K562 (cell line): ENCODE data around the gene MYRIP. TPM values are rescaled to one million over a fixed set of nuclear protein-coding genes. Genes with fewer than 3 reads are reported as not detected.

ENCODE experiments used
- ATAC-seq: fragments of 200-7000 bp; cut with Tn5 transposase; 3 replicates; pipeline ENCODE4 v1.9.1; 2020; ENCODE audit warnings: moderate library complexity
- BruUV-seq: library from RNA; stranded (reverse); fragments of 400-500 nt; replicated peaks from 2 replicates; lab custom pipeline; 2021; lab: Mats Ljungman, UMichigan
- CTCF ChIA-PET: fragments of 300-600 bp; formaldehyde crosslinking; extraction: SDS; loops from one replicate; lab custom pipeline; 2021; ENCODE audit warnings: low intra/inter-chr PET ratio; lab: Yijun Ruan, JAX
- POLR2A ChIA-PET: fragments of 300-600, 350-650 bp; sonication (Branson Sonifier 250); formaldehyde crosslinking; extraction: SDS; loops from one replicate; lab custom pipeline; 2021; ENCODE audit warnings: antibody characterized with exemption, inconsistent platforms; lab: Yijun Ruan, JAX
- DNase-seq, 4 experiments: peaks; one replicate each; pipeline versions ENCODE4 v3.0.0 to v3.0.0-alpha.2; 2011 to 2018; ENCODE audit warnings: low spot score in 3 of 4, mixed read lengths in 3 of 4; ENCODE audit errors: extremely low read depth in 1 of 4
- FAIRE-seq: peaks from 2 replicates; lab custom pipeline; 2011; peaks lifted over from hg19 to GRCh38; lab: Jason Lieb, UNC
- H2AFZ ChIP-seq: 2 replicates; pipeline ENCODE4 v1.6.0; 2011; ENCODE audit warnings: low read depth, low read length, control low read depth, inconsistent platforms
- H3K27ac ChIP-seq: fragments of 200-600 bp; 3 replicates; pipeline ENCODE4 v1.8.0; 2011; ENCODE audit warnings: low read depth, mild to moderate bottlenecking, control low read depth, inconsistent platforms, low read length, moderate library complexity, mixed read lengths; ENCODE audit errors: extremely low read depth
- H3K27me3 ChIP-seq, 2 experiments: fragments of 300-600 bp in 1 of 2; 2 replicates in 1 of 2; 3 replicates in 1 of 2; pipeline versions ENCODE4 v1.6.0 to v1.8.0; 2011; ENCODE audit warnings: inconsistent platforms in 2 of 2, low read length in 2 of 2, mild to moderate bottlenecking in 1 of 2, mixed read lengths in 1 of 2, moderate library complexity in 1 of 2; ENCODE audit not compliant: control insufficient read depth in 2 of 2, insufficient read depth in 2 of 2
- H3K36me3 ChIP-seq: fragments of 300-600 bp; 3 replicates; pipeline ENCODE4 v1.8.0; 2011; ENCODE audit warnings: mild to moderate bottlenecking, low read length, inconsistent platforms; ENCODE audit not compliant: control insufficient read depth, insufficient read depth
- H3K4me1 ChIP-seq, 2 experiments: fragments of 200-600 bp in 1 of 2; replicated peaks in 1 of 2; 2 replicates in 1 of 2; 3 replicates in 1 of 2; pipeline versions ENCODE4 v1.5.1 to v1.8.0; 2011; ENCODE audit warnings: inconsistent platforms in 2 of 2, low read length in 2 of 2, mild to moderate bottlenecking in 1 of 2, mixed read lengths in 1 of 2, moderate library complexity in 1 of 2; ENCODE audit not compliant: control insufficient read depth in 2 of 2, insufficient read depth in 2 of 2
- H3K4me2 ChIP-seq: 2 replicates; pipeline ENCODE4 v1.6.1; 2011; ENCODE audit warnings: low read length, control low read depth, inconsistent platforms, mixed read lengths; ENCODE audit not compliant: insufficient read depth
- H3K4me3 ChIP-seq: fragments of 200-600 bp; sonication (generic), shearing (Covaris generic); 2 replicates; pipeline ENCODE4 v1.5.1; 2016; ENCODE audit warnings: control low read depth, inconsistent platforms
- H3K79me2 ChIP-seq: fragments of 200-600 bp; 3 replicates; pipeline ENCODE4 v1.8.0; 2011; ENCODE audit warnings: low read length, inconsistent platforms; ENCODE audit not compliant: control insufficient read depth, insufficient read depth
- H3K9ac ChIP-seq, 2 experiments: 2 replicates each; pipeline versions ENCODE4 v1.6.0 to v1.6.1; 2011; ENCODE audit warnings: low read depth in 2 of 2, low read length in 2 of 2, control low read depth in 1 of 2, inconsistent platforms in 1 of 2, mild to moderate bottlenecking in 1 of 2, mixed read lengths in 1 of 2; ENCODE audit not compliant: insufficient read depth in 1 of 2
- H3K9me1 ChIP-seq: one replicate; pipeline ENCODE4 v1.6.0; 2011; ENCODE audit warnings: inconsistent platforms, mild to moderate bottlenecking, low read length, moderate library complexity; ENCODE audit not compliant: control insufficient read depth, insufficient read depth
- H3K9me3 ChIP-seq: replicated peaks from 2 replicates; pipeline ENCODE4 v1.5.1; 2011; ENCODE audit warnings: low read depth, low read length, inconsistent platforms; ENCODE audit not compliant: control insufficient read depth, insufficient read depth
- H4K20me1 ChIP-seq: replicated peaks from 2 replicates; pipeline ENCODE4 v1.6.1; 2011; ENCODE audit warnings: low read length, inconsistent platforms, mixed read lengths; ENCODE audit not compliant: control insufficient read depth, insufficient read depth
- CSDE1 ChIP-seq, 2 experiments: fragments of 450-650 bp; IDR thresholded peaks; 2 replicates each; pipeline ENCODE4 v1.6.1; 2016; ENCODE audit warnings: mild to moderate bottlenecking in 1 of 2
- CUX1 ChIP-seq: fragments of 200-800 bp; sonication (Bioruptor generic); IDR thresholded peaks from 2 replicates; pipeline ENCODE4 v1.6.1; 2016; ENCODE audit warnings: missing genetic modification characterization, missing compliant biosample characterization
- ESRRB ChIP-seq: fragments of 250-450 bp; sonication (Bioruptor Pico); IDR thresholded peaks from 2 replicates; pipeline ENCODE4 v1.5.0; 2020; ENCODE audit warnings: mild to moderate bottlenecking, moderate library complexity, borderline replicate concordance
- ETV1 ChIP-seq: fragments of 450-650 bp; conservative IDR thresholded peaks from 2 replicates; pipeline ENCODE4 v1.6.1; 2016; ENCODE audit warnings: missing genetic modification characterization, control low read depth, low read depth, missing compliant biosample characterization
- GATAD2B ChIP-seq: fragments of 450-650 bp; IDR thresholded peaks from 2 replicates; pipeline ENCODE4 v1.6.1; 2017; ENCODE audit warnings: mild to moderate bottlenecking, borderline replicate concordance
- MAFG ChIP-seq: fragments of 450-650 bp; conservative IDR thresholded peaks from 2 replicates; pipeline ENCODE4 v1.6.1; 2016; ENCODE audit warnings: missing genetic modification characterization, missing compliant biosample characterization
- MAFK ChIP-seq: IDR thresholded peaks from 2 replicates; pipeline ENCODE4 v1.6.1; 2011; ENCODE audit warnings: low read length, improper control_type of control experiment
- NFE2 ChIP-seq: IDR thresholded peaks from 2 replicates; pipeline ENCODE4 v1.6.1; 2014; ENCODE audit warnings: antibody characterized with exemption, low read depth
- NFE2L1 ChIP-seq: fragments of 450-650 bp; IDR thresholded peaks from 2 replicates; pipeline ENCODE4 v1.6.1; 2016; ENCODE audit warnings: missing genetic modification characterization, low read depth, mild to moderate bottlenecking, missing compliant biosample characterization, moderate library complexity, borderline replicate concordance
- NR2C2 ChIP-seq, 2 experiments: fragments of 200-800 bp in 1 of 2; sonication (Bioruptor generic) in 1 of 2; sonication (generic) in 1 of 2; formaldehyde crosslinking in 1 of 2; IDR thresholded peaks; 2 replicates each; pipeline versions ENCODE4 v1.6.1 to v1.8.0; 2016 to 2022; ENCODE audit warnings: mild to moderate bottlenecking in 1 of 2, missing compliant biosample characterization in 1 of 2, missing genetic modification characterization in 1 of 2, missing genetic modification reagents in 1 of 2
- NUFIP1 ChIP-seq: fragments of 450-650 bp; IDR thresholded peaks from 2 replicates; pipeline ENCODE4 v1.6.1; 2018; ENCODE audit not compliant: partially characterized antibody
- SMAD4 ChIP-seq: fragments of 250-450 bp; sonication (Bioruptor Pico); conservative IDR thresholded peaks from 2 replicates; pipeline ENCODE4 v1.8.0; 2021; ENCODE audit warnings: inconsistent platforms, mild to moderate bottlenecking, moderate library complexity
- TCF7L2 ChIP-seq: fragments of 150-350 bp; IDR thresholded peaks from 2 replicates; pipeline ENCODE4 v1.6.1; 2016; ENCODE audit warnings: low read depth, mild to moderate bottlenecking, low read length, moderate library complexity
- ZC3H11A ChIP-seq: IDR thresholded peaks from 2 replicates; pipeline ENCODE4 v1.6.1; 2012; ENCODE audit warnings: low read depth, low read length, improper control_type of control experiment
- ZNF316 ChIP-seq: fragments of 450-650 bp; IDR thresholded peaks from 2 replicates; pipeline ENCODE4 v1.6.1; 2016
- WGBS: fragments of 100-300 bp; shearing (Covaris generic); methylation state at CpG from one replicate; pipeline ENCODE4 v1.1.6; 2016; ENCODE audit warnings: low coverage, mixed read lengths; ENCODE audit not compliant: insufficient coverage; ENCODE audit errors: missing lambda C conversion rate; 5-methylcytosine and 5-hydroxymethylcytosine counted together
- in situ Hi-C: fragments of 300-500 bp; cut with MboI; formaldehyde crosslinking; loops from 4 replicates; pipeline ENCODE4 v1.15.0; 2018; ENCODE audit warnings: inconsistent platforms, mixed read lengths
- intact Hi-C: fragments of 100-400 bp; cut with micrococcal nuclease; formaldehyde crosslinking; loops from 2 replicates; pipeline ENCODE4 v1.14.2; 2022
- polyA plus RNA-seq, 8 experiments: library from polyadenylated mRNA; depleted of rRNA in 4 of 8; stranded (reverse) in 5 of 8; unstranded in 3 of 8; fragments of >200 nt; fragmentation: Nextera tagmentation in 2 of 8; fragmentation: Illumina TruSeq in 1 of 8; extraction: Ambion mirVana in 2 of 8; extraction: Trizol in 1 of 8; gene quantifications; 2 replicates each; pipeline versions ENCODE4 v1.2.1 to v1.2.3, GENCODE V29; 2011 to 2014; ENCODE audit warnings: inconsistent platforms in 1 of 8, missing spikeins in 1 of 8
- total RNA-seq, 7 experiments: library from RNA; depleted of rRNA in 6 of 7; stranded (reverse); fragments of >200 nt in 6 of 7; fragmentation: Illumina TruSeq in 2 of 7; extraction: Trizol in 2 of 7; gene quantifications; 2 replicates each; pipeline versions ENCODE4 v1.2.1 to v1.2.3, GENCODE V29; 2011 to 2021; ENCODE audit warnings: low replicate concordance in 1 of 7

Gene MYRIP
- total and polyA plus RNA-seq, 9 of the 15 experiments (the other 6 are each of a cell fraction or from before 2014, with no cell fraction given) = 0.03 to 0.12 TPM; not detected in 7

GRCh38 chr3:40299130-40299720, 489.8 kb downstream of the MYRIP start:
- Histone ChIP-seq H3K9ac (peak overlapping the region in 1 of 2 experiments; percentile 54; a peak in 2 of 4 replicates), H3K4me1 (peaks cover 4 to 41% of the 10 kb centered on the region in 2 experiments; a peak in 4 of 5 replicates), H3K27ac (peak overlapping the region; percentile 90), H3K4me2 (peak overlapping the region; percentile 65), H4K20me1 (no peaks in the 10 kb centered on the region), H3K9me3 (peaks cover 2% of the 10 kb centered on the region; the same call in 1 of the 2 replicates), H3K27me3 (no peaks in the 10 kb centered on the region), H3K4me3 (no peak overlapping the region), H2AFZ (peak overlapping the region; percentile 98), H3K79me2 (no peaks in the 10 kb centered on the region), H3K36me3 (peaks cover 3% of the 10 kb centered on the region; the same call in 1 of the 3 replicates), H3K9me1 (no peaks in the 10 kb centered on the region)
- intact Hi-C loops (no loop called here), in situ Hi-C loops (no loop called here)
- ChIA-PET POLR2A (interaction anchor here (1.1 to 1.8 kb wide), 2 partner anchors 10 to 13 kb away, joined by 7 to 10 read pairs; partner anchors contain the start of gene EIF1B), CTCF (no interaction called here)
- FAIRE-seq = no peak
- TSS peak; percentile 41 for BruUV-seq
- ATAC-seq = peak; percentile 64
- WGBS = 27% methylated on average over 5 of the region's 5 CpGs
- DNase-seq = peak in 1 of 4 experiments; percentile 43
- TF ChIP-seq MAFG (tag) (peak; percentile 88), NUFIP1 (no peak), NFE2 (peak; percentile 94), CSDE1 (IDR thresholded peaks at IDR 0.05) (0 out of 4 replicates have a peak, but pooled peaks of 1 of the 2 experiments have one; percentile 28), ESRRB (CRISPR knock-in tag) (no peak), GATAD2B (no peak), TCF7L2 (no peak), ZNF316 (peak; percentile 85), MAFK (peak; percentile 68; the same call in 1 of the 2 replicates), SMAD4 (CRISPR knock-in tag) (peak; percentile 34; the same call in 1 of the 2 replicates), CUX1 (CRISPR knock-in tag) (no peak), NR2C2 (CRISPR knock-in tag; IDR thresholded peaks at IDR 0.05) (no peak), NR2C2 (tag; IDR thresholded peaks at IDR 0.05) (no peak), NFE2L1 (tag) (peak; percentile 76), ZC3H11A (no peak), ETV1 (tag) (0 out of 2 replicates have a peak, but pooled peaks have one; percentile 16)
